ENCODE data around the gene SSC4D.

SSC4D gene

GRCh38 chr7:76358011-76358480 lies 51.5 kb downstream of the SSC4D start:
- Mint-ChIP-seq H3K9me3 (peaks cover 1% of the 10 kb centered on the region), H3K27me3 (peaks cover 4% of the 10 kb centered on the region), H3K36me3 (peaks cover 30% of the 10 kb centered on the region), H3K4me1 (peaks cover 43% of the 10 kb centered on the region), H3K4me3 (peak overlapping the region; percentile 86), H3K27ac (peak overlapping the region; percentile 95)
- DNase-seq = peak; percentile 71
- CTCF ChIA-PET = interaction anchor here (0.9 to 1.0 kb wide), 2 partner anchors 12 to 42 kb away, joined by 3 read pairs; no protein-coding TSS in a partner anchor

GRCh38 chr7:76357475-76358010 lies 52.0 kb downstream of the SSC4D start:
- peaks cover 1% of the 10 kb centered on the region for H3K9me3 Mint-ChIP-seq
- peaks cover 4% of the 10 kb centered on the region for H3K27me3 Mint-ChIP-seq
- CTCF ChIA-PET = interaction anchor here (0.9 to 1.0 kb wide), 2 partner anchors 13 to 42 kb away, joined by 3 read pairs; no protein-coding TSS in a partner anchor
- H3K27ac Mint-ChIP-seq = peak overlapping the region; percentile 95
- no peak for DNase-seq
- peaks cover 43% of the 10 kb centered on the region for H3K4me1 Mint-ChIP-seq
- H3K4me3 Mint-ChIP-seq = peak overlapping the region; percentile 86
- peaks cover 30% of the 10 kb centered on the region for H3K36me3 Mint-ChIP-seq

GRCh38 chr7:76356823-76357222 lies 52.7 kb downstream of the SSC4D start:
- Mint-ChIP-seq H3K27ac (peak overlapping the region; percentile 95), H3K4me3 (peak overlapping the region; percentile 86), H3K9me3 (peaks cover 1% of the 10 kb centered on the region), H3K27me3 (peaks cover 2% of the 10 kb centered on the region), H3K36me3 (peaks cover 34% of the 10 kb centered on the region), H3K4me1 (peaks cover 49% of the 10 kb centered on the region)
- CTCF ChIA-PET = interaction anchor here (1.0 kb wide), 2 partner anchors 26 to 38 kb away, joined by 3 read pairs; no protein-coding TSS in a partner anchor
- DNase-seq = no peak

- H3K27ac Mint-ChIP-seq = no peak overlapping the region
- peaks cover 40% of the 10 kb centered on the region for H3K36me3 Mint-ChIP-seq
- DNase-seq = no peak
- peaks cover 56% of the 10 kb centered on the region for H3K4me1 Mint-ChIP-seq
- H3K4me3 Mint-ChIP-seq = no peak overlapping the region
- CTCF ChIA-PET = interaction anchor here (1.0 kb wide), 2 partner anchors 25 to 37 kb away, joined by 3 read pairs; no protein-coding TSS in a partner anchor
- H3K9me3 Mint-ChIP-seq = peaks cover 1% of the 10 kb centered on the region
- H3K27me3 Mint-ChIP-seq = no peaks in the 10 kb centered on the region
Observed at GRCh38 chr7:76356115-76356514, 53.4 kb downstream of the SSC4D start.

GRCh38 chr7:76354981-76355730 lies 54.3 kb downstream of the SSC4D start:
- DNase-seq = no peak
- CTCF ChIA-PET = interaction anchor here (0.6 to 1.3 kb wide), 2 partner anchors 34 to 41 kb away, joined by 3 read pairs; no protein-coding TSS in a partner anchor
- Mint-ChIP-seq H3K27me3 (no peaks in the 10 kb centered on the region), H3K36me3 (peaks cover 43% of the 10 kb centered on the region), H3K4me3 (no peak overlapping the region), H3K27ac (no peak overlapping the region), H3K4me1 (peaks cover 59% of the 10 kb centered on the region), H3K9me3 (peaks cover 1% of the 10 kb centered on the region)

- no peak for DNase-seq
- Mint-ChIP-seq H3K27ac (no peak overlapping the region), H3K36me3 (peaks cover 48% of the 10 kb centered on the region), H3K4me3 (no peak overlapping the region), H3K27me3 (no peaks in the 10 kb centered on the region), H3K9me3 (peaks cover 1% of the 10 kb centered on the region), H3K4me1 (peaks cover 58% of the 10 kb centered on the region)
- CTCF ChIA-PET = interaction anchor here (0.6 to 1.3 kb wide), 2 partner anchors 34 to 40 kb away, joined by 3 read pairs; no protein-coding TSS in a partner anchor
Observed at GRCh38 chr7:76354516-76354915, 55.0 kb downstream of the SSC4D start.

- no peak for DNase-seq
- H3K27me3 Mint-ChIP-seq = no peaks in the 10 kb centered on the region
- H3K9me3 Mint-ChIP-seq = peaks cover 1% of the 10 kb centered on the region
- H3K27ac Mint-ChIP-seq = no peak overlapping the region
- H3K4me3 Mint-ChIP-seq = no peak overlapping the region
- H3K4me1 Mint-ChIP-seq = peaks cover 59% of the 10 kb centered on the region
- peaks cover 51% of the 10 kb centered on the region for H3K36me3 Mint-ChIP-seq
- CTCF ChIA-PET = no interaction called here
Observed at GRCh38 chr7:76353744-76354143, 55.8 kb downstream of the SSC4D start.

GRCh38 chr7:76352193-76352592 lies 57.3 kb downstream of the SSC4D start:
- Mint-ChIP-seq H3K27me3 (no peaks in the 10 kb centered on the region), H3K4me3 (no peak overlapping the region), H3K27ac (peak overlapping the region; percentile 30), H3K36me3 (peaks cover 52% of the 10 kb centered on the region), H3K4me1 (peaks cover 61% of the 10 kb centered on the region), H3K9me3 (peaks cover 1% of the 10 kb centered on the region)
- no peak for DNase-seq
- CTCF ChIA-PET = interaction anchor here (0.7 to 1.2 kb wide), 2 partner anchors 14 to 35 kb away, joined by 3 to 4 read pairs; no protein-coding TSS in a partner anchor

GRCh38 chr7:76351372-76351771 lies 58.1 kb downstream of the SSC4D start:
- Mint-ChIP-seq H3K9me3 (peaks cover 1% of the 10 kb centered on the region), H3K36me3 (peaks cover 57% of the 10 kb centered on the region), H3K27me3 (no peaks in the 10 kb centered on the region), H3K27ac (peak overlapping the region; percentile 3), H3K4me3 (no peak overlapping the region), H3K4me1 (peaks cover 62% of the 10 kb centered on the region)
- no peak for DNase-seq
- CTCF ChIA-PET = interaction anchor here (0.7 to 1.2 kb wide), 2 partner anchors 13 to 34 kb away, joined by 3 to 4 read pairs; no protein-coding TSS in a partner anchor

GRCh38 chr7:76349313-76349885 lies 60.1 kb downstream of the SSC4D start:
- no peaks in the 10 kb centered on the region for H3K27me3 Mint-ChIP-seq
- peaks cover 54% of the 10 kb centered on the region for H3K4me1 Mint-ChIP-seq
- H3K27ac Mint-ChIP-seq = no peak overlapping the region
- H3K36me3 Mint-ChIP-seq = peaks cover 52% of the 10 kb centered on the region
- H3K9me3 Mint-ChIP-seq = no peaks in the 10 kb centered on the region
- no peak overlapping the region for H3K4me3 Mint-ChIP-seq
- no peak for DNase-seq
- CTCF ChIA-PET = interaction anchor here (0.6 kb wide), 1 partner anchor 171 kb away, joined by 3 read pairs; no protein-coding TSS in a partner anchor

- Mint-ChIP-seq H3K27me3 (no peaks in the 10 kb centered on the region), H3K36me3 (peaks cover 60% of the 10 kb centered on the region), H3K9me3 (no peaks in the 10 kb centered on the region), H3K4me1 (peaks cover 53% of the 10 kb centered on the region), H3K27ac (peak overlapping the region; percentile 38), H3K4me3 (no peak overlapping the region)
- CTCF ChIA-PET = interaction anchor here (0.7 kb wide), 1 partner anchor 60 kb away, joined by 3 read pairs; no protein-coding TSS in a partner anchor
- DNase-seq = no peak
Observed at GRCh38 chr7:76347710-76348109, 61.8 kb downstream of the SSC4D start.

- DNase-seq = no peak
- H3K4me3 Mint-ChIP-seq = peak overlapping the region; percentile 24
- H3K4me1 Mint-ChIP-seq = peaks cover 51% of the 10 kb centered on the region
- H3K27me3 Mint-ChIP-seq = no peaks in the 10 kb centered on the region
- CTCF ChIA-PET = no interaction called here
- peaks cover 61% of the 10 kb centered on the region for H3K36me3 Mint-ChIP-seq
- H3K27ac Mint-ChIP-seq = peak overlapping the region; percentile 80
- H3K9me3 Mint-ChIP-seq = no peaks in the 10 kb centered on the region
Observed at GRCh38 chr7:76346778-76347177, 62.7 kb downstream of the SSC4D start.

GRCh38 chr7:76346097-76346496 lies 63.4 kb downstream of the SSC4D start:
- Mint-ChIP-seq H3K9me3 (no peaks in the 10 kb centered on the region), H3K36me3 (peaks cover 60% of the 10 kb centered on the region), H3K27ac (peak overlapping the region; percentile 80), H3K27me3 (no peaks in the 10 kb centered on the region), H3K4me1 (peaks cover 47% of the 10 kb centered on the region), H3K4me3 (no peak overlapping the region)
- CTCF ChIA-PET = no interaction called here
- DNase-seq = no peak

GRCh38 chr7:76343931-76344321 lies 65.6 kb downstream of the SSC4D start:
- Mint-ChIP-seq H3K36me3 (peaks cover 57% of the 10 kb centered on the region), H3K27me3 (no peaks in the 10 kb centered on the region), H3K4me1 (peaks cover 40% of the 10 kb centered on the region), H3K9me3 (no peaks in the 10 kb centered on the region), H3K4me3 (no peak overlapping the region), H3K27ac (no peak overlapping the region)
- CTCF ChIA-PET = no interaction called here
- no peak for DNase-seq

Measured in activated naive CD4-positive, alpha-beta T cell treated with anti-CD3 and anti-CD28 coated beads, Interleukin-2, amount 10 ng/mL, durations not matched to agents 7 days and 5 days (primary cell).